22Rv1 (cell line): Measurements from ENCODE around the gene LYSMD1.
A peak's percentile ranks its signal among the peaks of the same experiment; 100 is the strongest.

ENCODE experiments used
- H3K27ac ChIP-seq: fragments of 450-650 bp; 2 replicates; pipeline ENCODE4 v1.5.1; 2017
- ZFX ChIP-seq: fragments of 450-650 bp; IDR thresholded peaks from 2 replicates; pipeline ENCODE4 v1.6.1; 2017; ENCODE audit warnings: antibody characterized with exemption, borderline replicate concordance
- TF ChIP-seq, protein P1 (sequence below): fragments of 450-650 bp; IDR thresholded peaks from 2 replicates; pipeline ENCODE4 v1.5.1; 2017; ENCODE audit warnings: mild to moderate bottlenecking

The LYSMD1 gene

GRCh38 chr1:151171190-151171589 lies 5.5 kb upstream of the LYSMD1 start:
- TF ChIP-seq ZFX = no peak
- TF ChIP-seq, protein P1, sequence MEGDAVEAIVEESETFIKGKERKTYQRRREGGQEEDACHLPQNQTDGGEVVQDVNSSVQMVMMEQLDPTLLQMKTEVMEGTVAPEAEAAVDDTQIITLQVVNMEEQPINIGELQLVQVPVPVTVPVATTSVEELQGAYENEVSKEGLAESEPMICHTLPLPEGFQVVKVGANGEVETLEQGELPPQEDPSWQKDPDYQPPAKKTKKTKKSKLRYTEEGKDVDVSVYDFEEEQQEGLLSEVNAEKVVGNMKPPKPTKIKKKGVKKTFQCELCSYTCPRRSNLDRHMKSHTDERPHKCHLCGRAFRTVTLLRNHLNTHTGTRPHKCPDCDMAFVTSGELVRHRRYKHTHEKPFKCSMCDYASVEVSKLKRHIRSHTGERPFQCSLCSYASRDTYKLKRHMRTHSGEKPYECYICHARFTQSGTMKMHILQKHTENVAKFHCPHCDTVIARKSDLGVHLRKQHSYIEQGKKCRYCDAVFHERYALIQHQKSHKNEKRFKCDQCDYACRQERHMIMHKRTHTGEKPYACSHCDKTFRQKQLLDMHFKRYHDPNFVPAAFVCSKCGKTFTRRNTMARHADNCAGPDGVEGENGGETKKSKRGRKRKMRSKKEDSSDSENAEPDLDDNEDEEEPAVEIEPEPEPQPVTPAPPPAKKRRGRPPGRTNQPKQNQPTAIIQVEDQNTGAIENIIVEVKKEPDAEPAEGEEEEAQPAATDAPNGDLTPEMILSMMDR = no peak
- no peak overlapping the region; the same call in 1 of the 2 replicates for H3K27ac ChIP-seq

DNA sequence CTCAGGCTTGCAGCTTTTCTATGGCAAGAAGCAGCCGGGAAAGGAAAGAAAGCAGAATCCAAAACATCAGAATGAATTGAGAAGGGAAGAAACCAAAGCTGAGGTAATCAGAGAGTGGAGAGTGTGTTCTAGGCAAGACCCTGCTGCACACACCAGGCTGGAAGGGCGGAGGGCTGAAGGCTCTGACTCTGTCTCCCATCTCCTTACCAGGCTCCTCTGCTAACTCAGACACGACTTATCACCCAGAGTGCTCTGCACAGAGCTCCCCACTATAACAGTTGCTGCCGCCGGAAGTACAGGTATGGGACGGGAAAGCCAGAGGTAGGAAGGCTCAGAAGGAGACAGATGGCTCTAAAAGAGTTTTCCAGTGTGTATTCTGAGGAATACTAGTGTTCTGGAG lies 1.4 kb upstream of the LYSMD1 start:
- H3K27ac ChIP-seq = no peak overlapping the region; the same call in 1 of the 2 replicates
- TF ChIP-seq, protein P1 = no peak
- TF ChIP-seq ZFX = no peak

- H3K27ac ChIP-seq = peak overlapping the region; percentile 68
- TF ChIP-seq, protein P1 = no peak
- no peak for TF ChIP-seq ZFX
Measured at GRCh38 chr1:151166505-151166956, 829 bp upstream of the LYSMD1 start.

DNA sequence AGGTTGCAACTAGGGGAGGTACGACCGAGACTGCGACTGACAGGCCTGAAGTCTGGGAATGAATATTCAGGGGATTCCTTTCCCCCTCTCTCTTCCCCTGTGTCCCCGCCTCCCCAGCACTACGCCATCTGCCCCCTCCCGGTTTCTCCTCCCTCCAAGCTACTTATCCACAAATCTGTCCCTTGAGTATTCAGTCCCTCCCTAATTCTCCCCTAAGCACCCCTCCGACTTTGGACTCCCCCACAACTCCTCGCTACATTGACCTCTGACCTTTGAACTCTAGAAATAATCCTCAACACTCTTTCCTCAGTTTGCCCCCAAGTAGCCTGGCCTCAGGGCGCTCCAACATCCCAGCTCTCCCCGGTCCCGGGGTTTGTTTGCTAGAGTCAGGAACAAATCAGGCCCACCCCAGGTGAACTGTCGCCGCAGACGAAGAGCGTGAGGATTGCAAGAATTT lies 393 bp downstream of the LYSMD1 start:
- H3K27ac ChIP-seq = peak overlapping the region; percentile 68
- TF ChIP-seq, protein P1 = no peak
- TF ChIP-seq ZFX = no peak; the same call in 1 of the 2 replicates

- peak overlapping the region; percentile 68 for H3K27ac ChIP-seq
- no peak for TF ChIP-seq ZFX
- TF ChIP-seq, protein P1 = no peak
Measured at GRCh38 chr1:151164732-151165280, 896 bp downstream of the LYSMD1 start.

DNA sequence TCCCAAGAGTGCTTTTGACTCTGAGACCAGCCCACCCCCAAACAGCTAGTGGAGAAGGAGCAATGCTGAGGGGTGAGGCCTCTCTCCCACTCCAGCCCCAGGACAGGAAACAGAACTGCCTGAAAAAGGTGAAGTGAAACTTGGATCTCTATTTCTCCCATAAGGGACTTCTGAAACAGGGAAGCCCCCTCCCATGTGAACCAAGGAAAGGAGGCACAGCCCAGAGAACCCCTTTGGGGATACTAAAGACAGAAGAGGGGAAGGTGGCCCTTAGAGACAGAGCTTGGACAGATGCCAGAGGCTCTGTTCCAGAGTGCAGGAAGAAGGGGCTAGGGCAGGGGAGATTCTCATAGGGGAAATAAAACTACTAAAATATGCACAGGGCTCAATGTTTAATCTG lies 6.3 kb downstream of the LYSMD1 start:
- TF ChIP-seq, protein P1 = no peak
- no peak for TF ChIP-seq ZFX
- H3K27ac ChIP-seq = 0 out of 2 replicates have a peak overlapping the region, but pooled peaks have one; percentile 2

DNA sequence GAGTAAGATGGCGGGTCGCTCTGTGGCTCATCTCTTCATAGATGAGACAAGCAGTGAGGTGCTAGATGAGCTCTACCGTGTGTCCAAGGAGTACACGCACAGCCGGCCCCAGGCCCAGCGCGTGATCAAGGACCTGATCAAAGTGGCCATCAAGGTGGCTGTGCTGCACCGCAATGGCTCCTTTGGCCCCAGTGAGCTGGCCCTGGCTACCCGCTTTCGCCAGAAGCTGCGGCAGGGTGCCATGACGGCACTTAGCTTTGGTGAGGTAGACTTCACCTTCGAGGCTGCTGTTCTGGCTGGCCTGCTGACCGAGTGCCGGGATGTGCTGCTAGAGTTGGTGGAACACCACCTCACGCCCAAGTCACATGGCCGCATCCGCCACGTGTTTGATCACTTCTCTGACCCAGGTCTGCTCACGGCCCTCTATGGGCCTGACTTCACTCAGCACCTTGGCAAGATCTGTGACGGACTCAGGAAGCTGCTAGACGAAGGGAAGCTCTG lies 6.9 kb downstream of the LYSMD1 start:
- TF ChIP-seq, protein P1 = no peak
- no peak for TF ChIP-seq ZFX
- H3K27ac ChIP-seq = no peak overlapping the region
